Midbrain (tissue), 1 donor: ENCODE data around the gene MED13L.
"Not testable (repeated sequence)": the region's sequence is repeated elsewhere in the genome, so short reads cannot be mapped to it uniquely, and the experiment has no call there.

ENCODE experiments used
- DNase-seq: peaks from one replicate; lab custom pipeline; 2025; lab: John Stamatoyannopoulos, UW

Gene MED13L

GRCh38 chr12:116303066-116303465 is 25.6 kb upstream of the MED13L start:
- no peak for DNase-seq

GRCh38 chr12:116302166-116303058 is 24.9 kb upstream of the MED13L start:
- no peak for DNase-seq

- no peak for DNase-seq
These were observed 24.1 kb upstream of the MED13L start for GRCh38 chr12:116301621-116302020.

- no peak for DNase-seq
These were observed 22.3 kb upstream of the MED13L start for GRCh38 chr12:116299665-116300328.

- DNase-seq, result no peak
These were observed 21.6 kb upstream of the MED13L start for GRCh38 chr12:116299064-116299463.

GRCh38 chr12:116298578-116298977 is 21.1 kb upstream of the MED13L start:
- DNase-seq, result no peak

GRCh38 chr12:116297224-116297834 is 19.8 kb upstream of the MED13L start:
- no peak for DNase-seq

- DNase-seq, result no peak
These were observed 18.1 kb upstream of the MED13L start for GRCh38 chr12:116295327-116296263.

- DNase-seq, result no peak
These were observed 17.1 kb upstream of the MED13L start for GRCh38 chr12:116294454-116295165.

- DNase-seq, result peak; percentile 47
These were observed 16.4 kb upstream of the MED13L start for GRCh38 chr12:116293687-116294453.

- DNase-seq, result no peak
These were observed 13.7 kb upstream of the MED13L start for GRCh38 chr12:116291218-116291617.

- no peak for DNase-seq
These were observed 11.2 kb upstream of the MED13L start for GRCh38 chr12:116288735-116289134.

- DNase-seq, result no peak
These were observed 10.4 kb upstream of the MED13L start for GRCh38 chr12:116287842-116288301.

GRCh38 chr12:116284396-116284795 is 6.9 kb upstream of the MED13L start:
- DNase-seq, result no peak

- DNase-seq, result not testable (repeated sequence)
These were observed 6.4 kb upstream of the MED13L start for GRCh38 chr12:116283881-116284280.

GRCh38 chr12:116282371-116283286 is 5.1 kb upstream of the MED13L start:
- no peak for DNase-seq

- DNase-seq, result no peak
These were observed 3.2 kb upstream of the MED13L start for GRCh38 chr12:116280595-116281290.

- no peak for DNase-seq
These were observed 1.2 kb upstream of the MED13L start for GRCh38 chr12:116278667-116279066.

GRCh38 chr12:116278279-116278626 is 760 bp upstream of the MED13L start:
- no peak for DNase-seq
